ENCODE data around the gene CCR5AS.

GRCh38 chr3:46354984-46355383, 51.9 kb downstream of the CCR5AS start:
- TF ChIP-seq CTCF (conservative IDR thresholded peaks at IDR 0.05; ENCODE audit: low read depth in 2 of 2) (no peak), REST (IDR thresholded peaks at IDR 0.05; ENCODE audit: unreplicated experiment) (no peak), POLR2AphosphoS5 (IDR thresholded peaks at IDR 0.05; ENCODE audit: low read depth) (no peak), EZH2phosphoT487 (IDR thresholded peaks at IDR 0.05; ENCODE audit: unreplicated experiment) (no peak), CREB1 (CRISPR knock-in tag; IDR thresholded peaks at IDR 0.05; ENCODE audit: low read depth) (no peak), EZH2 (IDR thresholded peaks at IDR 0.05; ENCODE audit: low read depth, unreplicated experiment) (no peak), ETS1 (IDR thresholded peaks at IDR 0.05) (no peak), JUNB (IDR thresholded peaks at IDR 0.05; ENCODE audit: unreplicated experiment) (no peak), ZNF462 (CRISPR knock-in tag; IDR thresholded peaks at IDR 0.05) (no peak)

Measured in GM23338 (cell line).